Skeletal muscle tissue (tissue), 4 donors: Measurements from ENCODE around the gene CAND1. TPM values are rescaled to one million over a fixed set of nuclear protein-coding genes. Genes with fewer than 3 reads are reported as not detected.

ENCODE experiments used
- H3K27ac ChIP-seq: one replicate; pipeline ENCODE4 v1.7.0; 2013; ENCODE audit warnings: mild to moderate bottlenecking, low read depth, low read length, inconsistent platforms
- H3K27me3 ChIP-seq, 3 donors: one replicate each; pipeline ENCODE4 v1.7.0; 2013; ENCODE audit warnings: low read length in 3 of 3; ENCODE audit not compliant: control insufficient read depth in 3 of 3, insufficient read depth in 3 of 3
- H3K36me3 ChIP-seq, 3 donors: one replicate each; pipeline ENCODE4 v1.7.0; 2013; ENCODE audit warnings: low read length in 3 of 3; ENCODE audit not compliant: control insufficient read depth in 3 of 3, insufficient read depth in 3 of 3
- H3K4me1 ChIP-seq, 3 donors: one replicate each; pipeline ENCODE4 v1.7.0; 2013; ENCODE audit warnings: low read length in 3 of 3, mild to moderate bottlenecking in 3 of 3; ENCODE audit not compliant: control insufficient read depth in 3 of 3, insufficient read depth in 3 of 3
- H3K4me3 ChIP-seq, 3 donors: one replicate each; pipeline ENCODE4 v1.7.0; 2013; ENCODE audit warnings: low read length in 3 of 3
- H3K9ac ChIP-seq, 3 donors: one replicate each; pipeline ENCODE4 v1.7.0; 2013; ENCODE audit warnings: low read length in 3 of 3, mild to moderate bottlenecking in 3 of 3, moderate library complexity in 2 of 3, low read depth in 1 of 3
- H3K9me3 ChIP-seq, 3 donors: one replicate each; pipeline ENCODE4 v1.7.0; 2013; ENCODE audit warnings: low read length in 3 of 3; ENCODE audit not compliant: control insufficient read depth in 3 of 3
- total RNA-seq: library from RNA; depleted of rRNA; stranded (reverse); fragments of >200 nt; gene quantifications from one replicate; pipeline ENCODE4 v1.2.3, GENCODE V29; 2014
- donor health status: Osteomylitis.

CAND1 gene
- total RNA-seq, 1 donor from 2014 or later = 90.8 TPM

DNA sequence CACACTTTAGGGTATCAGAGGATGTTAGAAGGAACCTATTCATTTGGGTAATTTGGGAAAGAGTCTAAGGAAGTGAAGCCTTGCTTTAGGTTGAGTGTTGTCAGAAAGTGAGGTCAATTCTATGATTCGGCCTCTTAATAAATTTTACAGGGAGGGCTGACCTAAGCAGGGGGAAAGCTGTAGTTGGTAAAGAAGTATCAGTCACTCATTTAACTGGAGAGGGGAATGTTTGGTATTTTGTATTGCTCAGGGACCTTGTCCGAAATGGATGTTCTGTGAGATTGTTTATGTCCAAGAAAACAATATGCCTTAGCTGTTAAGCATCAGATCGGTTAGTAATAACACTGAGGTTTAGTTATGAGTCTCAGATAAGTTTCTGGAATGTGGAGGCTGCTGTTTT is 7.3 kb downstream of the CAND1 start:
- no peak overlapping the region for H3K27ac ChIP-seq
- no peak overlapping the region for H3K4me3 ChIP-seq
- H3K36me3 ChIP-seq = no peaks in the 10 kb centered on the region
- H3K9ac ChIP-seq = no peak overlapping the region
- H3K9me3 ChIP-seq = no peaks in the 10 kb centered on the region
- peaks cover 26 to 38% (median 30%) of the 10 kb centered on the region in 3 donors for H3K4me1 ChIP-seq
- no peaks in the 10 kb centered on the region for H3K27me3 ChIP-seq

DNA sequence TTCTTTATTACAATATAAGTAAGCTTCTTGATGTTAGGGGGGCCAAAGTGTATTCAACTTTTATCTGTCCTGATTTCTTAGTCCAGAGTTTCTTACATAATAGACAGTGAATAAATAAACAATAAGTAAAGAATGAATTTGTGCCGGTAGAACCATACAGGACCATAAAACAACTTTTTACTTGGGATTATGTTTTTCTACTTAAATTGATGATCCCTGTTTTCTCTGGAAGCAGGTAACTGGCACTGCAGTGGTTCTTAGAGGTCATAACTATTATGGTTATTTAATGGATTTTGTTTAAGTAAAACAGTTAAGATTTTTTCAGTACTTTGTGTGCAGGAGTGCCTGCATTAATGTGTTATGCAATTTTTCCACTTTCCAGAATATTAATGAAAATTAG is 10.5 kb downstream of the CAND1 start:
- H3K27ac ChIP-seq = no peak overlapping the region

GRCh38 chr12:67280088-67280487 is 10.9 kb downstream of the CAND1 start:
- H3K27ac ChIP-seq = no peak overlapping the region
- no peak overlapping the region for H3K9ac ChIP-seq
- no peak overlapping the region for H3K4me3 ChIP-seq
- H3K9me3 ChIP-seq = no peaks in the 10 kb centered on the region
- H3K4me1 ChIP-seq = peaks cover 14 to 27% (median 20%) of the 10 kb centered on the region in 3 donors
- no peaks in the 10 kb centered on the region for H3K27me3 ChIP-seq
- H3K36me3 ChIP-seq = peaks cover 0 to 4% (median 4%) of the 10 kb centered on the region in 3 donors

More for the DNA sequence above, 10.5 kb downstream of the CAND1 start:
- no peak overlapping the region for H3K4me3 ChIP-seq
- no peak overlapping the region for H3K9ac ChIP-seq
- H3K36me3 ChIP-seq = peaks cover 0 to 4% (median 4%) of the 10 kb centered on the region in 3 donors
- no peaks in the 10 kb centered on the region for H3K9me3 ChIP-seq
- H3K27me3 ChIP-seq = no peaks in the 10 kb centered on the region
- peaks cover 17 to 28% (median 24%) of the 10 kb centered on the region in 3 donors for H3K4me1 ChIP-seq

GRCh38 chr12:67280572-67280971 is 11.4 kb downstream of the CAND1 start:
- Histone ChIP-seq H3K27ac (no peak overlapping the region), H3K9ac (no peak overlapping the region), H3K4me3 (no peak overlapping the region), H3K4me1 (peaks cover 13 to 22% (median 16%) of the 10 kb centered on the region in 3 donors), H3K27me3 (no peaks in the 10 kb centered on the region), H3K9me3 (no peaks in the 10 kb centered on the region), H3K36me3 (peaks cover 0 to 4% (median 4%) of the 10 kb centered on the region in 3 donors)

DNA sequence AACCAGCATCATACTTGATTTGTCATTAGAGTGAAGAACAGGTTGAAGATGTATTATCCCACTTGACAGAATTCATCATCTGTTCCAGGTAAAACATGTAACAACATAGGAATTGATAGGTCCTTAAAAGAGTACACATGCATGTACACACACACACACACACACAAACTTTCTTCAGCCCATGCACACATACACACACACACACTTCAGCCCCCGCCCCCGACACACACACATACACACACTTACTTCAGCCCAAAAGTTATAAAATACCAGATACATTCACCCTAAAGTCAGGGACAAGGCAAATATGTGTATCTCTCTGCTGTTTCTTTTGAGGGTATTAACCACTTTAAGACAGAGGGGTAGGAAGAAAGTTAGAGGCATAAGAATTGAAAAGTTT is 15.4 kb downstream of the CAND1 start:
- H3K9ac ChIP-seq = no peak overlapping the region
- peaks cover 2 to 8% (median 3%) of the 10 kb centered on the region in 3 donors for H3K4me1 ChIP-seq
- H3K27me3 ChIP-seq = no peaks in the 10 kb centered on the region
- H3K27ac ChIP-seq = no peak overlapping the region
- peaks cover 0 to 4% (median 4%) of the 10 kb centered on the region in 3 donors for H3K36me3 ChIP-seq
- no peaks in the 10 kb centered on the region for H3K9me3 ChIP-seq
- H3K4me3 ChIP-seq = no peak overlapping the region

GRCh38 chr12:67286257-67286656 is 17.1 kb downstream of the CAND1 start:
- Histone ChIP-seq H3K36me3 (peaks cover 0 to 4% (median 4%) of the 10 kb centered on the region in 3 donors), H3K9ac (no peak overlapping the region), H3K4me1 (peaks cover 0 to 5% (median 1%) of the 10 kb centered on the region in 3 donors), H3K9me3 (no peaks in the 10 kb centered on the region), H3K4me3 (no peak overlapping the region), H3K27ac (no peak overlapping the region), H3K27me3 (no peaks in the 10 kb centered on the region)

DNA sequence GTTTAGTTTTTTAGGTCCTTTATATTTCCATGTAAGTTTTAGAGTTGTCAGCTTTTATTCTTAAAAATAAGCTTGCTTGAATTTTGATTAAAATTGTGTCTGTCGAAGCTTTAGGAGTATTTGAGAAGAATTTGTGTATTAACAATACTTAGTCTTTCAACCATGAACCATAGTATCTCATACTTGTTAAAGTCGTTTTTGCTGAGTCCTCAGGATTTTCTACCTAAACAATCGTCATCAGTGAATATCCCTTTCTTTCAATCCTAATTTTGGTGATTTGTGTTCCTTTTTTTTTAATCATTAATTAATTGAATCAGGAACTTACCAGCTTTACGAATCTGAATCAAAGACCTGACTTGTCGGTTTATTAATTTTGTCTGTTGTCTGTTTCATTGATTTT is 18.2 kb downstream of the CAND1 start:
- H3K9me3 ChIP-seq = no peaks in the 10 kb centered on the region
- H3K36me3 ChIP-seq = peaks cover 0 to 4% (median 4%) of the 10 kb centered on the region in 3 donors
- no peak overlapping the region for H3K9ac ChIP-seq
- H3K4me3 ChIP-seq = no peak overlapping the region
- H3K27me3 ChIP-seq = no peaks in the 10 kb centered on the region
- peaks cover 0 to 5% (median 0%) of the 10 kb centered on the region in 3 donors for H3K4me1 ChIP-seq
- no peak overlapping the region for H3K27ac ChIP-seq

DNA sequence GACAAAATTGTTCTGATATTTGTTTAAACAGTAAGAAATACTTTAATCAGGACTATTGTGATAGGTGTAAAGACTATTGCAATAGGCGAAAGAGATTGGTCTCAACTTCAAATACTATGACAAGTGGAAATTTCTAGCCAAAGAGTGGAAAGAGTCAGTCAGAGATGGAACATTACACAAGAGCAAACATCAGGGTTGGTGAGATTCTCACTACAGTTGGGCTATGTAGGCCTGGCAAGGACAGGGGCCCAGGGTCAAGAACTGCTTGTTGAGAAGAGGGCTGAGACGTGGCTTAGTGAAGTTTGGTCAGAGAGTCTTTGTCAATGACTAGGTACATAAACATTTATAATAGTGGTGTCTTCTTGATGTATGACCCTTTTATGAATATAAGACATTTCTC is 19.4 kb downstream of the CAND1 start:
- peaks cover 0 to 4% (median 3%) of the 10 kb centered on the region in 3 donors for H3K36me3 ChIP-seq
- H3K27me3 ChIP-seq = no peaks in the 10 kb centered on the region
- no peaks in the 10 kb centered on the region for H3K9me3 ChIP-seq
- H3K27ac ChIP-seq = no peak overlapping the region
- H3K4me1 ChIP-seq = peaks cover 0 to 5% (median 0%) of the 10 kb centered on the region in 3 donors
- no peak overlapping the region for H3K9ac ChIP-seq
- H3K4me3 ChIP-seq = no peak overlapping the region

DNA sequence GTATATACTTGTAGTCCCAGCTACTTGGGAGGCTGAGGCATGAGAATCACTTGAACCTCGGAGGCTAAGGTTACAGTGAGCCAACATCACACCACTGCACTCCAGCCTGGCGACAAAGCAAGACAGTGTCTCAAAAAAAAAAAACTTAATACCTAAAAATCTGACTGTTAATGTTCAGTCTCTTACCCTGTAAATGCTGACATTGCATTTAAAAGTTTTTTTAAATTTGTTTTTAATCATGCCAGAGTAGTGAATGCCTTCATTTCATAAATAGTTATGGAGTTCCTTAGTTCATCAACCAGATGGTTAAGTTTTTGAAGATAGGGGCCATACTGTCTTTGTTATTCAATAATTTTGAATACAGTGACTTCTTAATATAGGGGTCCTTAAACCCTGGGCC is 21.2 kb downstream of the CAND1 start:
- Histone ChIP-seq H3K36me3 (peaks cover 0 to 1% (median 0%) of the 10 kb centered on the region in 3 donors), H3K9ac (no peak overlapping the region), H3K9me3 (no peaks in the 10 kb centered on the region)

GRCh38 chr12:67299526-67299925 is 30.4 kb downstream of the CAND1 start:
- no peaks in the 10 kb centered on the region for H3K27me3 ChIP-seq
- H3K36me3 ChIP-seq = peaks cover 3 to 22% (median 7%) of the 10 kb centered on the region in 3 donors
- H3K9ac ChIP-seq = no peak overlapping the region
- H3K27ac ChIP-seq = peak overlapping the region; percentile 85
- no peaks in the 10 kb centered on the region for H3K9me3 ChIP-seq
- H3K4me1 ChIP-seq = peaks cover 7 to 17% (median 8%) of the 10 kb centered on the region in 3 donors
- no peak overlapping the region for H3K4me3 ChIP-seq

More for the DNA sequence above, 21.2 kb downstream of the CAND1 start:
- Histone ChIP-seq H3K27ac (no peak overlapping the region), H3K4me1 (peaks cover 0 to 5% (median 0%) of the 10 kb centered on the region in 3 donors), H3K27me3 (no peaks in the 10 kb centered on the region), H3K4me3 (no peak overlapping the region)
